T-helper 1 cell treated with Interleukin-12 subunit alpha and Interleukin-12 subunit beta and Interleukin-4 antibody, amounts not matched to agents 30 μg/mL and 1 μg/mL, for 36 hours (primary cell): Measurements from ENCODE around the gene PRKCE.

ENCODE experiments used
- H3K27ac Mint-ChIP-seq: one replicate; pipeline ENCODE4 v1.8.0; 2021; ENCODE audit warnings: mild to moderate bottlenecking, mixed read lengths
- H3K27me3 Mint-ChIP-seq: one replicate; pipeline ENCODE4 v1.8.0; 2021; ENCODE audit warnings: low read depth, mixed read lengths
- H3K36me3 Mint-ChIP-seq: one replicate; pipeline ENCODE4 v1.8.0; 2021; ENCODE audit warnings: low read depth, mixed read lengths
- H3K4me1 Mint-ChIP-seq: one replicate; pipeline ENCODE4 v1.8.0; 2021; ENCODE audit warnings: low read depth, mixed read lengths
- H3K4me3 Mint-ChIP-seq: one replicate; pipeline ENCODE4 v1.8.0; 2021; ENCODE audit warnings: mild to moderate bottlenecking, moderate library complexity, mixed read lengths
- H3K9me3 Mint-ChIP-seq: one replicate; pipeline ENCODE4 v1.8.0; 2021; ENCODE audit warnings: mixed read lengths

The PRKCE gene

GRCh38 chr2:45746888-45747287 lies 95.4 kb downstream of the PRKCE start:
- H3K36me3 Mint-ChIP-seq = no peaks in the 10 kb centered on the region
- no peak overlapping the region for H3K4me3 Mint-ChIP-seq
- H3K27ac Mint-ChIP-seq = no peak overlapping the region
- H3K9me3 Mint-ChIP-seq = peaks cover 10% of the 10 kb centered on the region
- peaks cover 2% of the 10 kb centered on the region for H3K4me1 Mint-ChIP-seq
- no peaks in the 10 kb centered on the region for H3K27me3 Mint-ChIP-seq

GRCh38 chr2:45747363-45747762 lies 95.9 kb downstream of the PRKCE start:
- Mint-ChIP-seq H3K27me3 (no peaks in the 10 kb centered on the region), H3K27ac (no peak overlapping the region), H3K36me3 (no peaks in the 10 kb centered on the region), H3K9me3 (peaks cover 10% of the 10 kb centered on the region), H3K4me3 (no peak overlapping the region), H3K4me1 (peaks cover 2% of the 10 kb centered on the region)

GRCh38 chr2:45748239-45748638 lies 96.8 kb downstream of the PRKCE start:
- peaks cover 10% of the 10 kb centered on the region for H3K9me3 Mint-ChIP-seq
- H3K36me3 Mint-ChIP-seq = no peaks in the 10 kb centered on the region
- no peak overlapping the region for H3K27ac Mint-ChIP-seq
- no peaks in the 10 kb centered on the region for H3K27me3 Mint-ChIP-seq
- H3K4me1 Mint-ChIP-seq = peaks cover 2% of the 10 kb centered on the region
- no peak overlapping the region for H3K4me3 Mint-ChIP-seq

GRCh38 chr2:45750001-45750400 lies 98.5 kb downstream of the PRKCE start:
- no peaks in the 10 kb centered on the region for H3K36me3 Mint-ChIP-seq
- peaks cover 2% of the 10 kb centered on the region for H3K4me1 Mint-ChIP-seq
- no peaks in the 10 kb centered on the region for H3K27me3 Mint-ChIP-seq
- H3K27ac Mint-ChIP-seq = no peak overlapping the region
- no peak overlapping the region for H3K4me3 Mint-ChIP-seq
- H3K9me3 Mint-ChIP-seq = peaks cover 10% of the 10 kb centered on the region

GRCh38 chr2:45750484-45750883 lies 99.0 kb downstream of the PRKCE start:
- no peaks in the 10 kb centered on the region for H3K36me3 Mint-ChIP-seq
- H3K9me3 Mint-ChIP-seq = peaks cover 10% of the 10 kb centered on the region
- no peaks in the 10 kb centered on the region for H3K27me3 Mint-ChIP-seq
- peaks cover 2% of the 10 kb centered on the region for H3K4me1 Mint-ChIP-seq
- H3K4me3 Mint-ChIP-seq = no peak overlapping the region
- H3K27ac Mint-ChIP-seq = no peak overlapping the region

- H3K36me3 Mint-ChIP-seq = no peaks in the 10 kb centered on the region
- no peaks in the 10 kb centered on the region for H3K27me3 Mint-ChIP-seq
- H3K4me1 Mint-ChIP-seq = peaks cover 2% of the 10 kb centered on the region
- no peak overlapping the region for H3K4me3 Mint-ChIP-seq
- H3K27ac Mint-ChIP-seq = no peak overlapping the region
- H3K9me3 Mint-ChIP-seq = no peaks in the 10 kb centered on the region
Observed at GRCh38 chr2:45753381-45753780, 101.9 kb downstream of the PRKCE start.

GRCh38 chr2:45754131-45755010 lies 102.9 kb downstream of the PRKCE start:
- no peak overlapping the region for H3K4me3 Mint-ChIP-seq

GRCh38 chr2:45755585-45756335 lies 104.3 kb downstream of the PRKCE start:
- H3K4me3 Mint-ChIP-seq = no peak overlapping the region
- no peak overlapping the region for H3K27ac Mint-ChIP-seq
- peaks cover 2% of the 10 kb centered on the region for H3K4me1 Mint-ChIP-seq
- no peaks in the 10 kb centered on the region for H3K36me3 Mint-ChIP-seq
- no peaks in the 10 kb centered on the region for H3K27me3 Mint-ChIP-seq
- no peaks in the 10 kb centered on the region for H3K9me3 Mint-ChIP-seq

More at GRCh38 chr2:45754131-45755010, 102.9 kb downstream of the PRKCE start:
- no peak overlapping the region for H3K27ac Mint-ChIP-seq
- H3K36me3 Mint-ChIP-seq = no peaks in the 10 kb centered on the region
- peaks cover 2% of the 10 kb centered on the region for H3K4me1 Mint-ChIP-seq
- H3K27me3 Mint-ChIP-seq = no peaks in the 10 kb centered on the region
- no peaks in the 10 kb centered on the region for H3K9me3 Mint-ChIP-seq

- H3K36me3 Mint-ChIP-seq = no peaks in the 10 kb centered on the region
- no peak overlapping the region for H3K27ac Mint-ChIP-seq
- H3K4me1 Mint-ChIP-seq = no peaks in the 10 kb centered on the region
Observed at GRCh38 chr2:45758018-45758417, 106.5 kb downstream of the PRKCE start.

GRCh38 chr2:45759310-45759851 lies 107.9 kb downstream of the PRKCE start:
- Mint-ChIP-seq H3K9me3 (no peaks in the 10 kb centered on the region), H3K36me3 (no peaks in the 10 kb centered on the region), H3K4me1 (no peaks in the 10 kb centered on the region), H3K4me3 (no peak overlapping the region), H3K27ac (no peak overlapping the region), H3K27me3 (no peaks in the 10 kb centered on the region)

More at GRCh38 chr2:45758018-45758417, 106.5 kb downstream of the PRKCE start:
- H3K9me3 Mint-ChIP-seq = no peaks in the 10 kb centered on the region
- H3K27me3 Mint-ChIP-seq = no peaks in the 10 kb centered on the region
- no peak overlapping the region for H3K4me3 Mint-ChIP-seq

- H3K4me3 Mint-ChIP-seq = no peak overlapping the region
- no peaks in the 10 kb centered on the region for H3K9me3 Mint-ChIP-seq
- H3K27me3 Mint-ChIP-seq = no peaks in the 10 kb centered on the region
- no peak overlapping the region for H3K27ac Mint-ChIP-seq
- no peaks in the 10 kb centered on the region for H3K36me3 Mint-ChIP-seq
- H3K4me1 Mint-ChIP-seq = no peaks in the 10 kb centered on the region
Observed at GRCh38 chr2:45761635-45762034, 110.2 kb downstream of the PRKCE start.

- no peaks in the 10 kb centered on the region for H3K4me1 Mint-ChIP-seq
- no peak overlapping the region for H3K4me3 Mint-ChIP-seq
- no peaks in the 10 kb centered on the region for H3K9me3 Mint-ChIP-seq
- H3K27me3 Mint-ChIP-seq = no peaks in the 10 kb centered on the region
- no peak overlapping the region for H3K27ac Mint-ChIP-seq
- no peaks in the 10 kb centered on the region for H3K36me3 Mint-ChIP-seq
Observed at GRCh38 chr2:45763255-45763654, 111.8 kb downstream of the PRKCE start.

- H3K27me3 Mint-ChIP-seq = no peaks in the 10 kb centered on the region
- no peak overlapping the region for H3K4me3 Mint-ChIP-seq
- H3K9me3 Mint-ChIP-seq = no peaks in the 10 kb centered on the region
- H3K36me3 Mint-ChIP-seq = no peaks in the 10 kb centered on the region
- no peaks in the 10 kb centered on the region for H3K4me1 Mint-ChIP-seq
- H3K27ac Mint-ChIP-seq = no peak overlapping the region
Observed at GRCh38 chr2:45763797-45764196, 112.3 kb downstream of the PRKCE start.

- Mint-ChIP-seq H3K27me3 (peaks cover 8% of the 10 kb centered on the region), H3K27ac (no peak overlapping the region), H3K9me3 (no peaks in the 10 kb centered on the region), H3K4me3 (no peak overlapping the region), H3K36me3 (no peaks in the 10 kb centered on the region), H3K4me1 (peaks cover 4% of the 10 kb centered on the region)
Observed at GRCh38 chr2:45765007-45765727, 113.7 kb downstream of the PRKCE start.
